Large intestine (tissue), 3 donors: ENCODE results near the gene F11R. TPM values are rescaled to one million over a fixed set of nuclear protein-coding genes. Genes with fewer than 3 reads are reported as not detected.
"Not testable (repeated sequence)": the region's sequence is repeated elsewhere in the genome, so short reads cannot be mapped to it uniquely, and the experiment has no call there.

Source experiments
- DNase-seq, 2 donors: peaks; one replicate each; pipeline versions ENCODE4 v3.0.0 to v3.0.0-alpha.2; 2013
- H3K27ac ChIP-seq: one replicate; pipeline ENCODE4 v1.5.1; 2013; ENCODE audit warnings: low read length
- H3K27me3 ChIP-seq: 2 replicates; pipeline ENCODE4 v1.6.1; 2013; ENCODE audit warnings: low read length; ENCODE audit not compliant: control insufficient read depth, insufficient read depth
- H3K36me3 ChIP-seq: 2 replicates; pipeline ENCODE4 v1.6.1; 2013; ENCODE audit warnings: low read length; ENCODE audit not compliant: control insufficient read depth, insufficient read depth
- H3K4me1 ChIP-seq: one replicate; pipeline ENCODE4 v1.6.1; 2013; ENCODE audit warnings: low read length; ENCODE audit not compliant: control insufficient read depth, insufficient read depth
- H3K4me3 ChIP-seq: one replicate; pipeline ENCODE4 v1.5.1; 2013; ENCODE audit warnings: low read length
- H3K9me3 ChIP-seq: one replicate; pipeline ENCODE4 v1.6.1; 2013; ENCODE audit warnings: mild to moderate bottlenecking, low read depth, low read length, moderate library complexity; ENCODE audit not compliant: control insufficient read depth
- WGBS: methylation state at CpG from one replicate; pipeline ENCODE4 v1.1.5; 2013; ENCODE audit warnings: low lambda C conversion rate; ENCODE audit not compliant: insufficient coverage; 5-methylcytosine and 5-hydroxymethylcytosine counted together
- polyA plus RNA-seq: library from polyadenylated mRNA; unstranded; fragments of 120-200 nt; gene quantifications from one replicate; pipeline ENCODE4 v1.2.1, GENCODE V29; 2013

The F11R gene
- polyA plus RNA-seq, 1 donor: 132 TPM

DNA sequence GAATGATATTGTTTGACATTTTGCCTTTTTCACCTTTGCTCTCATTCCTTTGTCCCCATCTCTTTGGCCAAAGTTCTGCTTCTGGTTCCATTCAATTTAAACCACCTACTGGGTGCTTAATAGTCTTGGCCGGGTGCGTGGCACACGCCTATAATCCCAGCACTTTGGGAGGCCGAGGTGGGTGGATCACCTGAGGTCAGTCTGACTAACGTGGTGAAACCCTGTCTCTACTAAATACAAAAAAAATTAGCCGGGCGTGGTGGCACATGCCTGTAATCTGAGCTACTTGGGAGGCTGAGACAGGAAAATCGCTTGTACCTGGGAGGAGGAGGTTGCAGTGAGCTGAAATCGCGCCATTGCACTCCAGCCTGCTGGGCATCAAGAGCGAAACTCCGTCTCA lies 1.5 kb upstream of the F11R start:
- H3K9me3 ChIP-seq, H3K27me3 ChIP-seq, H3K36me3 ChIP-seq, H3K4me3 ChIP-seq, H3K27ac ChIP-seq, DNase-seq: not testable (repeated sequence)
- WGBS: no CpG with 5 or more reads among the region's 12 CpGs
- peaks cover 18% of the 10 kb centered on the region for H3K4me1 ChIP-seq

DNA sequence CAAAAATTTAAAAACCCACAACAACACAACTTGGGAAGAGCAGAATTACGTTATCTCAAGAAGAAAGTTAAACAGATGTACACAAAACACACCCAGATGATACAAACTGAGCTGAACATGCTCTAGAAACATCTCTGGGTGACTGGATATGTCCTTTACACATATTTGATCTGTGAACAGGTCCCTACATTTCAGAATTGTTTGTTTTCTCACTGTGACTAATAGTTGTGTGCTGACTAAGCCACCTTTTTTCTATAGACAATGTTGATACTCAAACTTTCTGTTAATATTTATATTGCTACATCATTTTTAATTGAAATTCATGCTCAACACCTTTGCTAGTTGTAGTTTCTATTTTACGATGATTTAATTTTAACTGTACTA lies 1.0 kb upstream of the F11R start:
- no peaks in the 10 kb centered on the region for H3K36me3 ChIP-seq
- H3K27me3 ChIP-seq: no peaks in the 10 kb centered on the region
- peak overlapping the region; percentile 70 for H3K4me3 ChIP-seq
- H3K4me1 ChIP-seq: peaks cover 21% of the 10 kb centered on the region
- H3K9me3 ChIP-seq: no peaks in the 10 kb centered on the region
- WGBS: 80% methylated on average over 1 of the region's 2 CpGs
- peak overlapping the region; percentile 97 for H3K27ac ChIP-seq
- DNase-seq: no peak

DNA sequence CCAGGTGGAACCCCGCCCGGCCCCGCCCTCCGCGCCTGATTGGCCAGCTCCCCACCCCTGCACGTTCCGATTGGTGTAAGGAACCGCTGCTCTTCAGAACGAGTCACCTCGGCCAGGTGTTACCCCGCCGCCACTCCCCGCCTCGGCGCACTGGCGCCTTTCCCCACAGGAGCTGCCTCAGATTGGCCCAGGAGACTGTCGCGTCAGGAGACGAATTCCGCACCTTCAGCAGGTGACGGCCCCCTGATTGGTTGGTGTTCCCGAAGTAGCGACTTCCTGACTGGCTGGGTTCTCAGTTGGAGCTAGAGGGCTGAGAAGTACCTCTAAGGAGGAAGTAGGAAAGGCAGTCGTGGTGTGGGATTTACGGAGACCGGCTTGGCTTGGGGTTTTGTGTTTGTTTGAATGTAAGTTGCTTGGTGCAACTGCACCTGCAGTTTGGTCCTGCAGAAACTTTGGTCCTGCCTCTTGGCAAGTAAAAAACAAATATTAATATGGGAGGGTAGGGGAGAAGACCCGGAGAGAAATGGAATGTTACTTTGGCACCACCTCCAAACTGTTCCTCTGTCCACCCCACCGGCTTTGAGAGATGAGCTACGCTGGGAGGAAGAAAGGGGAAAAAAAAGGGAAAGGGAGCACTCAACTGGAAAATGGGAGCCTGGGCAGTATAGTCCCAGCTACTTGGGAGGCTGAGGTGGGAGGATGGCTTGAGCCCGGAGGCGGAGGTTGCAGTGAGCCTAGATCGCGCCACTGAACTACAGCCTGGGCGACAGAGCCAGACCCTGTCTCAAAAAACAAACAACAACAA lies 415 bp upstream of the F11R start:
- no CpG with 5 or more reads among the region's 34 CpGs for WGBS
- Histone ChIP-seq H3K4me1 (peaks cover 24% of the 10 kb centered on the region), H3K36me3 (no peaks in the 10 kb centered on the region), H3K9me3 (no peaks in the 10 kb centered on the region), H3K4me3 (peak overlapping the region; percentile 70), H3K27me3 (no peaks in the 10 kb centered on the region), H3K27ac (peak overlapping the region; percentile 98)
- peak; percentile 99 to 100 for DNase-seq

DNA sequence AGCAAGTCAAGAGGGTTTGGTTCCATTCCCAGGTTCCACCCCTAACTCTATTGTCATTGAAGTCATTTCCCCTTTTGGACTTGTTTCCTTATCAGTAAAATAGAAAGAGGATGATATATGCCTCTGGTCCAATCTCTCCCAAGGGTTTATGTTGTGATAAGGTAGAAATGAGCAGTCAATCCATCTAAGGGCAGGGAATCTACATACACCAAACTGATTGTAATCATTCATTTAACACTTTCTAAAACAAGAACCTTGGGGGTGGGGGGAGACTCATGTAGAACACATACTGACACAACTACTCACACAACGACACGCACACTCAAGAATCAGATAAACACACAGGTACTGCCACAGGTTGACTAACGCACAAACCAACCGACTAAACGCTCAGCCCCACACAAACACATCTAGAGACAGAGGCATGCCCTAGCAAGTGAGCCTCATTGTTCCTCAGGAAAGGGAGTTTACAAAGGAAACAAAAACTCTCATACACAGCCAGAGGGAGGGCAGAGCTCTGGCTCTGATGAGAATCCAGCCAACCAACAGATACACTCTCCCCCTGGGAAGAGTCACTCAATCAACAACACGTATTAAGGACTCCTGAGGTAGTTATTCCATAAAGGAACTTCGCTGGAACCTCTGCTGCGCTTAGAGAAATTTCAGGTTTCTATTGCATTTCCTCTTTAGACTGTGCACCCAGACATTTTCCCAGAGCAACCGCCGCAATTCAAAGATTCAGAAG lies 1.0 kb downstream of the F11R start:
- H3K4me3 ChIP-seq: peak overlapping the region; percentile 70
- peaks cover 31% of the 10 kb centered on the region for H3K4me1 ChIP-seq
- no CpG with 5 or more reads among the region's 10 CpGs for WGBS
- no peaks in the 10 kb centered on the region for H3K9me3 ChIP-seq
- H3K27ac ChIP-seq: peak overlapping the region; percentile 98
- H3K27me3 ChIP-seq: no peaks in the 10 kb centered on the region
- no peaks in the 10 kb centered on the region for H3K36me3 ChIP-seq
- DNase-seq: peak; percentile 22 to 69

DNA sequence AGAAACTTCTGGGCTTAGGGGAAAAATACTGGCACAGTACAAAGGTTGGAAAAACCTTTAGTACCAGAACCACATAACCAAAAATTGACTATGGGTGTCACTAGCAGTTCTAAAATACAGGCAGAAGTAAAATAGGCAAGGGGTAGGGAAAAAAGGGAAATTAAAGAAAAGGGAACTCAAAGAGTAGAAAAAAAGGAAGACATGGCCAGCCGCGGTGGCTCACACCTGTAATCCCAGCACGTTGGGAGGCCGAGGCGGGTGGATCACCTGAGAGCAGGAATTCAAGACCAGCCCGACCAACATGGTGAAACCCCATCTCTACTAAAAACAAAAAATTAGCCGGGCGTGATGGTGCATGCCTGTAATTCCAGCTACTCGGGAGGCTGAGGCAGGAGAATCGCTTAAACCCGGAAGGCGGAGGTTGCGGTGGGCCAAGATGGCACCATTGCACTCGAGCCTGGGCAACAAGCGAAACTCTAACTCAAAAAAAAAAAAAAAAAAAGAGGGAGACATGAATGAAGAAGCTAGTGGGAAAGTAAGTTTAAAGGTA lies 1.8 kb downstream of the F11R start:
- H3K27ac ChIP-seq: peak overlapping the region; percentile 98
- H3K9me3 ChIP-seq, H3K36me3 ChIP-seq, DNase-seq, H3K27me3 ChIP-seq: not testable (repeated sequence)
- WGBS: 95% methylated on average over 8 of the region's 15 CpGs
- H3K4me3 ChIP-seq: peak overlapping the region; percentile 70
- peaks cover 36% of the 10 kb centered on the region for H3K4me1 ChIP-seq

DNA sequence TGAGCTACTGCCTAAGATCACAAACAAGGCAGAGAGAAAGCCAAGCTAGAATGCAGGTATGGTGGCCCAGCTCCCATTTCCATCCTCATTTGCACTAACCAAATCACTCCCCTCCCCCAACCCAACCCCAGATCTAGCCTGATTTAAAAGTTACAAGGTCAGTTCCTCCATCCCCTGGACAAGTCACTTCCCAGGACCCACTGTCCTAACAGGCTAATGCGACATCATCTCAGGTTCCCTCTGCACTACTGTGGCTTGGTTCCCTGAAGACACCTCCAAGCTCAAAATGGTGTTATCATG lies 2.4 kb downstream of the F11R start:
- Histone ChIP-seq H3K9me3 (no peaks in the 10 kb centered on the region), H3K36me3 (no peaks in the 10 kb centered on the region), H3K27ac (peak overlapping the region; percentile 98), H3K4me3 (peak overlapping the region; percentile 70), H3K27me3 (no peaks in the 10 kb centered on the region), H3K4me1 (peaks cover 37% of the 10 kb centered on the region)
- DNase-seq: no peak
- no CpG with 5 or more reads among the region's 1 CpG for WGBS

DNA sequence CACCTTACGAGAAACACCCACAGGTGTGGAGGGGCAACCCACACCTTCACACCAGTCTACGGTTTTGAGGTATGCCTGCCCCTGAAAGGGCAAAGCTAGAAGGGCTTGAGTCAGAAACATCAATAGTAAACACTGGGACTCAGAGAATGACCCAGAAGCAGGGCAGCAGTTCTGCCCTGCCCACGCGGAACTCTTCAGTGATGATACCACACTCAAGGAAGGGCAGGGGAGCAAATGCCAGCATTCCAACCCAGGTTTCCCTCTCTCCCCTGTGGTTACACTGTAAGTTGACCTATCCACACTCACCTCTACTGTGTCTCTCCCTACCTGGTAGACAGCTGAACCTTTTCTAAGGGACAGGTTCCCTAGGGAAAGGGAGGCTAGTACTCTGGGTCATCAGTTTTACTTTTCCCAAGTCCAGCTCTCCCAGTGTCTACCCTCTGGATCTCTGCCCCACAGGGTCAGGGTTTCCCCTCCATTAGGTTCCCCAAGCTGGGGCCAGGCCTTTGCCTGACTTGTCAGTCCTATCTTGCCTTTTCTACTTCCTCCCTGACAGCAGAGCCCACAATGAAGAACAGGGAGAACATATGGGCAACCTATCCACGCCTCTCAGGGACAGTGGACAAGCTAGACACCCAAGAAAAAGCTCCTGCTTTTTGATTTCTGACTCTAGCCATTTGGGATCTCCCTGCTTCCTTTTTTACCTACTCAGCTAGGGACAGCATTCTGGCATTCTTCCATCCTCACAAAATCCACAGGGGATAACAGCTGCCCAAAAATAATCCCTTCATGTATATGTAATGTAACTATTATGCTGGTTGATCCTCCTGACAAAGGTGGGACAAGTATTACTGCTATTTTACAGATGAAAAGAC lies 3.0 kb downstream of the F11R start:
- Histone ChIP-seq H3K9me3 (no peaks in the 10 kb centered on the region), H3K4me3 (peak overlapping the region; percentile 8), H3K36me3 (no peaks in the 10 kb centered on the region), H3K27ac (peak overlapping the region; percentile 98), H3K27me3 (no peaks in the 10 kb centered on the region), H3K4me1 (peaks cover 43% of the 10 kb centered on the region)
- 100% methylated on average over 1 of the region's 5 CpGs for WGBS
- DNase-seq: peak in 1 of 2 donors; percentile 51

DNA sequence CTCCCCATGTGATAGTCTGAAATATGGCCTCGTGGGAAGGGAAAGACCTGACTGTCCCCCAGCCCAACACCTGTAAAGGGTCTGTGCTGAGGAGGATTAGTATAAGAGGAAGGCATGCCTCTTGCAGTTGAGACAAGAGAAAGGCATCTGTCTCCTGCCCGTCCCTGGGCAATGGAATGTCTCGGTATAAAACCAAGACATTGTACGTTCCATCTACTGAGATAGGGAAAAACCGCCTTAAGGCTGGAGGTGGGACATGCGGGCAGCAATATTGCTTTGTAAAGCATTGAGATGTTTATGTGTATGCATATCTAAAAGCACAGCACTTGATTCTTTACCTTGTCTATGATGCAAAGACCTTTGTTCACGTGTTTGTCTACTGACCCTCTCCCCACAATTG lies 3.8 kb downstream of the F11R start:
- Histone ChIP-seq H3K4me1 (peaks cover 49% of the 10 kb centered on the region), H3K27ac (peak overlapping the region; percentile 98)
- not testable (repeated sequence) for H3K9me3 ChIP-seq, H3K36me3 ChIP-seq, DNase-seq, H3K27me3 ChIP-seq, H3K4me3 ChIP-seq
- WGBS: no CpG with 5 or more reads among the region's 7 CpGs

DNA sequence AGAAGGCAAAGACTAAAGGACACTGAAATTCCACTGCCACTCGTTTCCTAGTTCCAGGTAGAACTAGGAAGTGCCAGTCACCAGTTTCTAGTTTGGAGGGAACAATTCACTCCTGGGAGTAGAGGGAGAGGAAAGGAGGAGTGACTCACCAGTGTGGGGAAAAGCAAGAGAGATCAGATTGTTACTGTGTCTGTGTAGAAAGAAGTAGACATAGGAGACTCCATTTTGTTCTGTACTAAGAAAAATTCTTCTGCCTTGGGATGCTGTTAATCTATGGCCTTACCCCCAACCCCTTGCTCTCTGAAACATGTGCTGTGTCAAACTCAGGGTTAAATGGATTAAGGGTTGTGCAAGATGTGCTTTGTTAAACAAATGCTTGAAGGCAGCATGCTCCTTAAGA lies 4.3 kb downstream of the F11R start:
- Histone ChIP-seq H3K4me1 (peaks cover 52% of the 10 kb centered on the region), H3K27ac (peak overlapping the region; percentile 99)
- not testable (repeated sequence) for H3K4me3 ChIP-seq, H3K36me3 ChIP-seq, H3K9me3 ChIP-seq, H3K27me3 ChIP-seq
- DNase-seq: peak; percentile 40 to 78
- WGBS: no CpG with 5 or more reads among the region's 1 CpG
